HG02852 (cell line): ENCODE measurements around the gene PRPF38A.
"Not testable (repeated sequence)": the region's sequence is repeated elsewhere in the genome, so short reads cannot be mapped to it uniquely, and the experiment has no call there.

Source experiments
- ATAC-seq: cut with Tn5 transposase; IDR thresholded peaks from one replicate; pipeline ENCODE4 v1.9.1; 2021; ENCODE audit warnings: mild to moderate bottlenecking, moderate library complexity; ENCODE audit not compliant: unreplicated experiment

Gene PRPF38A

GRCh38 chr1:52404116-52404974 lies at the start of gene PRPF38A, which contains the start of gene ORC1:
TSS of gene PRPF38A (plus strand) at chr1:52404602. CDS start at chr1:52404750, 148 bp downstream.
TSS of gene ORC1 (minus strand) at chr1:52404423. CDS start at chr1:52402223, 2,200 bp downstream.
- ATAC-seq, result peak; percentile 95

DNA sequence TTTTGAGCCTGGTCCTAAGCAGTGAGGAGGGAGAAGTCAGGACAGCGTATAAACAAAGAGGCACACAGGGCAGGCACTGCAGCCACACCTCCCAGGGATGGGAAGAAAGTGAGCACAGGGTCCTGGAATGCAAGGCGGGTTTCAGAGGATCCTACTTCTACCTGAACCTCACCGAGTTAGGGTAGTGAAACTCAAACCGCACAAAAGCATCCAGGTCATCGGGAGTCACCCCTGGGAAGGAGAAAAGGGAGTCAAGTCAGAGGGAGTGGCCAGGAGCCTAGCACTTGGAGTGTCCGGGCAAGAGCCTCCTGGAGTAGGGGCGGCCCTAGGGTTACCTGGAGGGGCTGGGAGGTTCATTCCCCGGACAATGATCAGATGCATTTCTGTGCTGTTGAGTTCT lies 49.0 kb upstream of the PRPF38A start:
- ATAC-seq, result no peak

DNA sequence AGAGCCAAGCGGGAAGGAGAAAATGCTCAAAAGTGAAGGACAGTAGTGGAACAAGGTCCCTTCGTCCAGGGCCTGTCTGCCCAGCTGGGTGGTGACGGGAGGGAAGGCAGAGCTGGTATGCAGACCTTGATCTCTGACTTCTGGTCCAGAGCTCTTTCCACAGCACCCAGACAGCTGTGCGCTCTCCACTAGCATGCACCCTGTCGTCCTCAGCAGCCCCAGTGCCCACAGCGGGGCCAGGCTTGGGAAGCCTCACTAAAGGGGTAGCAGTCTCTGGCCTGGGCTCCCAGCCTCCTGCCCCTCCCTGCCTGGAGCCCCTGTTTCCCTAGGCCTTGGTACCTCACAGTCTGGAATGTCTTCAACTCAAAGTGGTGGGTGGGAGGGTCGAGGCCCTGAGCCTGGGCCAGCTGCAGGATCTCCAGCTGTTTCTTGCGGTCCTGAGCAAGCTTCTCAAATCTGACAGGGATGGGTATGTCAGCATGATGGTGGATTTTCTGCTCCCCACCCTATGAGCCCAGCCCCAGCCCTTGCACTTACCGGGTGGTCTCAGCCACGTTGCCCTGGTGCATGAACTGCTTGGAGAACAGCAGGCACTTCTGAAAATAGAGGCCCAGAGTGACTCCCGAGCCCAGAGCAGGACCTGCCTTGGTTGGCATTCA lies 48.4 kb upstream of the PRPF38A start:
- ATAC-seq, result no peak

- ATAC-seq, result no peak
These were observed 47.5 kb upstream of the PRPF38A start for GRCh38 chr1:52356818-52357355.

DNA sequence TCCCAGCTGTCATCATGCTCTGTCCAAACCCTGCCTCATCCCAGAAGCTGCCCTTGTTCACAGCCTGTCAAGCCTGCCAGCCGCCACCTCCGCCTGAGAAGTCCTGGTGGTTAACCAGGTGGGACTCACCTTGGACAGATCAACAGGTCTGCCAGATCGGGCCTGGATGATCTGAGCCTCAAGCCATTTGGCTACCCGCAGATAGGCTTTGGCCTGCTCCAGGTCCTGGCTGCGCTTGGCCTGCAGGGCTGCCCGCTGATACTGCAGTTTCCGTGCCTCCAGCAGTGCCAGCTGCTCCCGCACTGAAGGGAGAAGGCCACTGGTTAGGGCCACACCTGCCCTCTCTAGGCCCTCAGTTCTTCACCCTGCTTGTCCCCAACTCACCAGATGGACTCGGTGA lies 47.0 kb upstream of the PRPF38A start:
- ATAC-seq, result no peak

GRCh38 chr1:52358851-52359497 lies 45.4 kb upstream of the PRPF38A start:
- no peak for ATAC-seq

GRCh38 chr1:52359676-52360594 lies 44.5 kb upstream of the PRPF38A start:
- no peak for ATAC-seq

DNA sequence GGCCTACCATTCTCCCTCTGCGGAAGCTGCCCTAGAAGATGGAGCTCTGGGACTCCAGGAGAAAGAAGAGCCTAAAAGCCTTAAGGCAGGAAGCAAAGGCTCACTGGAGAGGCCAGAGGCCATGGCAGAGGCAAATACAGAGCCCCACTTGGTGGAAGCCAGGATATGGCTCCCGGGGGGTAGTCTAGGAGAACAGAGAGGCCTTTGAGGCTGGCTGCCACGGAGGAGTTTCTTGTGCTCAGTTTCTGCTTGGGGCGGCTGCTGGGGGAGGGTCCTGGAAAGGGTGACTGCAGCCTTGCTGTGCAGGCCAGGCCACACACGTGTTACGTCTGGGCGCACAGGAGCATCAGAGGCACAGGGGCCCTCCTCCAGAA lies 43.8 kb upstream of the PRPF38A start:
- ATAC-seq, result no peak

DNA sequence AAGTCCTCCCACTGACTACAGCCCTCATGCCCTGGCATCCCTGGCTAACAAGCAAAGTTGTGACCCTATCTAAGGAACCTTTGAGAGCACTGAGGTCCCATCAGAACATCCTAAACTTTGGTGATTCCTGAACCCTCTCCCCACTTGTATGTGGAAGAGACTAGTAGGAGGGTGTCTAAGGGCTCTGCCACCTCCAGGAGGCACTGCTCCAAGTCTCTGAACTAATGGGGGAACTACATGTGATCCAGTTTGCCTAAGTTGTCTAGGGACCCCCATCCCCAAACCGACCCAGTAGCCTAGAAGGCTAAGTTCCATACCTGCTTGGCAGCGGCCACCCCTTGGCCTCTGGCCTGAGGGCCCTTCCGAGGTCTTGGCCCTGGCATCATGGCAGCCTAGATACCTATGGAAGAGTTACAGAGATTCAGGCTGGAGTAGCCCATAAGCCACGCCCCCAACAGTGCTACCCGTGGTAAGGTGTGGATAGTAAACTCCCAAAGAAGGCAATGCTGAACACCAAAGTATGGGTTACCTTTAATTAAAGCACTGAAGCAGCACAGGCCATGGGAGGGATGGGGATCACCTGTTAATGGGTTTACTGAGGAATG lies 40.1 kb upstream of the PRPF38A start:
- ATAC-seq, result no peak

GRCh38 chr1:52365071-52365745 lies 39.2 kb upstream of the PRPF38A start:
- ATAC-seq, result no peak

DNA sequence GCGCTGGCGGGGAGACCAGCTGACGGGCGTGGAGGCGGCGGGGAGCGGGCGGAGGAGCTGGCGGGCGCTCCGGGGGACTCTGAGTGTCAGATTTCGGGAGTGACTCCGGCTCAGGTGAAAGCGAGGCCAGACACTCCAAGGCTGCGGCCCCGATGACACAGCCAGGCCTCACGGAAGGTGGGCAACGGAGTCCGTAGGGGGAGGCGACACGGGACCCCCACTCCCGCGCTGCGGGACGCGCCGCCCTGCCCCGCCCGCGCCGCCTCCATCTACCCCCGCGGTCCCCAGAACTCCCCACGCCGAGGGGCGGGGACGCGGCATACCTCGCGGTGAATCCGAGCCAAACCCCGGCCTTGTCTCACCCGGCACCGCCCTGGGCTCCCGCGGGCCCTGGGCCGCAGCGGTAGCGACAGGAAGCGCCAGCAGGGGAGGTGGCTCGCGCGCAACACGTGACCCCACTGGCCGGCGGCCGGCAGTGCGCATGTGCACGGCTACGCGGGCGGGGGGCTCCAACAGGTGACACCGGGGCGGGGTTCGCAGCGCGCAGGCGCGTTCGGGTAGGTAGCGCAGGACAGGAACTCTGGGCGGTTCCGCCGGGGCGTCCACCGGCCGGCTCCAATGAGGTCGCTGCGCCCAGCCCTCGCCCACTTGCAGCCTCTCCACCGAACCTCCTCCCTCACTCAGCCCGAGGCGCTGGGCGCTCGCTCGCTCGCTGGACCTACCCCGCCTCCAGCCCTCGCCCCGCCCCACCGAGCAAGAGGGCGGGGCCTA lies 38.5 kb upstream of the PRPF38A start, which contains the start of gene CC2D1B:
TSS of gene CC2D1B (minus strand) at position 460 of the 771 bp plus-strand sequence. CDS start 1,585 bp downstream, outside the sequence.
- peak; percentile 90 for ATAC-seq

DNA sequence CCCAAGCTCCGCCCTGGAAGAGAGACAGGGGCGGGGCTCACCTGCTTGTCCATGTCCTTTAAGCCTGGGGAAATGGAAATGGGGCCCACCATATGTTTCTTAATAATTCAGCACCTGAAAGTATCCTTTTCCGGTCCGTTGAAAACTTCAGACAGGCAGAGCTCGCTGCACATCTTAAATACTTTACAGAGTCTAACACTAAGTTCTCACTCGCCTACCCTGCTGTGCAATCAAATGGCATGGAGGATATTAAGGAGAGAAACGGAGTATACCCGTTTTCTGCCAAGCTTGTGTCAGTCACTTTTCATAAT lies 37.9 kb upstream of the PRPF38A start:
- ATAC-seq, result no peak

- no peak for ATAC-seq
These were observed 37.1 kb upstream of the PRPF38A start for GRCh38 chr1:52367272-52367671.

GRCh38 chr1:52368383-52369172 lies 35.8 kb upstream of the PRPF38A start:
- ATAC-seq, result no peak

GRCh38 chr1:52369851-52370250 lies 34.6 kb upstream of the PRPF38A start:
- ATAC-seq, result not testable (repeated sequence)

- ATAC-seq, result no peak
These were observed 19.0 kb upstream of the PRPF38A start for GRCh38 chr1:52385376-52385775.

DNA sequence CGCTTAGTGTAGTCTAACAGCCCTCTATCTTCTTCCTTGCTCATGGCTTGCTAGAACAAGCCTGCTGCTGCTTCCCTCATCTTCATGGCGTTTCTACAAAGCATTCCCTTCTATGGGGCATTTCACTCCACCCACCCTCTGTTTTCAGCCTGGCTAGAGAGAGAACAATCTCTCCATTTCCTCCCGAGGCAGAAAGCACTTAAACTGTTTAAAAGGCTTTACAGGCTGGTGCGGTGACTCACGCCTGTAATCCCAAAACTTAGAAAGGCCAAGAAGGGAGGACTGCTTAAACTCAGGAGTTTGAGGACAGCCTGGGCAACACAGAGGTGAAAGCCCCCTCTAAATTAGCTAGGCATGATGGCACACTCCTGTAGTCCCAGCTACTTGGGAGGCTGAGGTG lies 17.9 kb upstream of the PRPF38A start:
- ATAC-seq, result no peak

GRCh38 chr1:52393174-52393573 lies 11.2 kb upstream of the PRPF38A start:
- ATAC-seq, result no peak
